OCI-LY1 (cell line): ENCODE measurements around the gene BTBD16.

Source experiments
- EZH2 ChIP-seq: fragments of 200-600 bp; sonication (generic), shearing (Covaris generic); IDR thresholded peaks from 2 replicates; pipeline ENCODE4 v1.8.0; 2017; ENCODE audit warnings: borderline replicate concordance, mixed run types, mild to moderate bottlenecking, antibody characterized with exemption, low read length, moderate library complexity, mixed read lengths
- TF ChIP-seq, protein P1 (sequence below): fragments of 200-600 bp; sonication (generic), shearing (Covaris generic); IDR thresholded peaks from 2 replicates; pipeline ENCODE4 v1.5.1; 2017; ENCODE audit warnings: mild to moderate bottlenecking, antibody characterized with exemption, low read length, moderate library complexity, mixed read lengths

DNA sequence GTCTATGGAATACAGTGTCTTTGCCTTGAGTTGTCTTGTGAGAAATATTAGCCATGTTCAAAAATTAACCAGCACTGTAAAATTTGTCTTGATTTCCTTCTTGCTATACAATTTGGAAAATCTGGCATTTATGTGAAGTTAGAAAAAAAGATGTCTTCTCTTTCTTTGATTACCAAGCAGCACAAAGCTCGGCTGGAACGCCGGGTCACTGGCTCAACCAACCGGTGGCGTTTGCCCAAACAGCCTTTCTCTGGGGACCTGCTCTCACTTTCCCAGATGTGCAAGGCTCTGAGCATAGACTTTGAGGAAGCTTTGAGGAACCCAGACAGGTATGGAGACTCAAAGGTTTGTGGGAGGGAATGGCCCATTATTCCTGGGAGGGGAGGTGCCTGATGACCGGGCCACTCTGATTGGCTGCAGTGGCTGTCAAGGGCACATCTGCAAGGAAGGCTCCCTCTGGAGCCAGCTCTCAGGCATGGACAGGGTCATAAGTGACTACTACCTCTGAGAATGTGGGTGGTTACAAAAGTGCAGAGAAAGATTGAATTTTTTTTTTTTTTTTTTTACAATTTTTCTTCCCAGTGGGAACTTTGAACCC is 5.6 kb downstream of the BTBD16 start:
- TF ChIP-seq, protein P1, sequence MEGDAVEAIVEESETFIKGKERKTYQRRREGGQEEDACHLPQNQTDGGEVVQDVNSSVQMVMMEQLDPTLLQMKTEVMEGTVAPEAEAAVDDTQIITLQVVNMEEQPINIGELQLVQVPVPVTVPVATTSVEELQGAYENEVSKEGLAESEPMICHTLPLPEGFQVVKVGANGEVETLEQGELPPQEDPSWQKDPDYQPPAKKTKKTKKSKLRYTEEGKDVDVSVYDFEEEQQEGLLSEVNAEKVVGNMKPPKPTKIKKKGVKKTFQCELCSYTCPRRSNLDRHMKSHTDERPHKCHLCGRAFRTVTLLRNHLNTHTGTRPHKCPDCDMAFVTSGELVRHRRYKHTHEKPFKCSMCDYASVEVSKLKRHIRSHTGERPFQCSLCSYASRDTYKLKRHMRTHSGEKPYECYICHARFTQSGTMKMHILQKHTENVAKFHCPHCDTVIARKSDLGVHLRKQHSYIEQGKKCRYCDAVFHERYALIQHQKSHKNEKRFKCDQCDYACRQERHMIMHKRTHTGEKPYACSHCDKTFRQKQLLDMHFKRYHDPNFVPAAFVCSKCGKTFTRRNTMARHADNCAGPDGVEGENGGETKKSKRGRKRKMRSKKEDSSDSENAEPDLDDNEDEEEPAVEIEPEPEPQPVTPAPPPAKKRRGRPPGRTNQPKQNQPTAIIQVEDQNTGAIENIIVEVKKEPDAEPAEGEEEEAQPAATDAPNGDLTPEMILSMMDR: no peak
- TF ChIP-seq EZH2: no peak
